Measurements from ENCODE around the gene EDC3. TPM values are rescaled to one million over a fixed set of nuclear protein-coding genes. Genes with fewer than 3 reads are reported as not detected.

The EDC3 gene
- total RNA-seq, 1 experiment from 2014 or later: 62.6 TPM

GRCh38 chr15:74631935-74632560 is 63.8 kb downstream of the EDC3 start:
- no TSS peak for BruUV-seq (replicated peaks)
- intact Hi-C loops (cut with micrococcal nuclease; ENCODE audit: unreplicated experiment): loop anchor here (2.0 kb wide), 1 partner anchor 257 kb away; no protein-coding TSS in a partner anchor
- H3K4me1 ChIP-seq (ENCODE audit: insufficient read depth, low read length, poor library complexity, severe bottlenecking): no peaks in the 10 kb centered on the region
- no peaks in the 10 kb centered on the region for H3K27me3 ChIP-seq (replicated peaks; ENCODE audit: insufficient read depth, low read depth, low read length, poor library complexity)
- ChIA-PET POLR2A (ENCODE audit: low non-redundant PET) (no interaction called here), CTCF (interaction anchor here (0.6 to 9.0 kb wide), 4 partner anchors 11 to 243 kb away, joined by 3 to 119 read pairs (median 6); no protein-coding TSS in a partner anchor)
- TF ChIP-seq EZH2 (IDR thresholded peaks at IDR 0.05; ENCODE audit: borderline replicate concordance, low read depth, low read length, poor library complexity, severe bottlenecking): no peak
- TF ChIP-seq, protein P1, sequence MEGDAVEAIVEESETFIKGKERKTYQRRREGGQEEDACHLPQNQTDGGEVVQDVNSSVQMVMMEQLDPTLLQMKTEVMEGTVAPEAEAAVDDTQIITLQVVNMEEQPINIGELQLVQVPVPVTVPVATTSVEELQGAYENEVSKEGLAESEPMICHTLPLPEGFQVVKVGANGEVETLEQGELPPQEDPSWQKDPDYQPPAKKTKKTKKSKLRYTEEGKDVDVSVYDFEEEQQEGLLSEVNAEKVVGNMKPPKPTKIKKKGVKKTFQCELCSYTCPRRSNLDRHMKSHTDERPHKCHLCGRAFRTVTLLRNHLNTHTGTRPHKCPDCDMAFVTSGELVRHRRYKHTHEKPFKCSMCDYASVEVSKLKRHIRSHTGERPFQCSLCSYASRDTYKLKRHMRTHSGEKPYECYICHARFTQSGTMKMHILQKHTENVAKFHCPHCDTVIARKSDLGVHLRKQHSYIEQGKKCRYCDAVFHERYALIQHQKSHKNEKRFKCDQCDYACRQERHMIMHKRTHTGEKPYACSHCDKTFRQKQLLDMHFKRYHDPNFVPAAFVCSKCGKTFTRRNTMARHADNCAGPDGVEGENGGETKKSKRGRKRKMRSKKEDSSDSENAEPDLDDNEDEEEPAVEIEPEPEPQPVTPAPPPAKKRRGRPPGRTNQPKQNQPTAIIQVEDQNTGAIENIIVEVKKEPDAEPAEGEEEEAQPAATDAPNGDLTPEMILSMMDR (conservative IDR thresholded peaks at IDR 0.05; ENCODE audit: low read depth, low read length): peak; percentile 94
- no peaks in the 10 kb centered on the region for H3K9me3 ChIP-seq (ENCODE audit: low read depth, low read length, poor library complexity, severe bottlenecking)
- H3K36me3 ChIP-seq (ENCODE audit: insufficient read depth, low read length, poor library complexity, severe bottlenecking): peaks cover 83% of the 10 kb centered on the region
- no peak overlapping the region for H3K27ac ChIP-seq (ENCODE audit: low read depth, low read length, poor library complexity, severe bottlenecking)
- DNase-seq (ENCODE audit: low spot score): peak; percentile 55
- no peak overlapping the region for H3K4me3 ChIP-seq (ENCODE audit: low read depth, low read length, poor library complexity, severe bottlenecking)

GRCh38 chr15:74631408-74631807 is 64.4 kb downstream of the EDC3 start:
- no peaks in the 10 kb centered on the region for H3K9me3 ChIP-seq (ENCODE audit: low read depth, low read length, poor library complexity, severe bottlenecking)
- ChIA-PET POLR2A (ENCODE audit: low non-redundant PET) (no interaction called here), CTCF (interaction anchor here (0.6 to 9.0 kb wide), 4 partner anchors 11 to 243 kb away, joined by 3 to 119 read pairs (median 6); no protein-coding TSS in a partner anchor)
- no peaks in the 10 kb centered on the region for H3K4me1 ChIP-seq (ENCODE audit: insufficient read depth, low read length, poor library complexity, severe bottlenecking)
- no peak for TF ChIP-seq EZH2 (IDR thresholded peaks at IDR 0.05; ENCODE audit: borderline replicate concordance, low read depth, low read length, poor library complexity, severe bottlenecking)
- peak overlapping the region; percentile 16 for H3K27ac ChIP-seq (ENCODE audit: low read depth, low read length, poor library complexity, severe bottlenecking)
- peaks cover 82% of the 10 kb centered on the region for H3K36me3 ChIP-seq (ENCODE audit: insufficient read depth, low read length, poor library complexity, severe bottlenecking)
- H3K27me3 ChIP-seq (replicated peaks; ENCODE audit: insufficient read depth, low read depth, low read length, poor library complexity): no peaks in the 10 kb centered on the region
- BruUV-seq (replicated peaks): no TSS peak
- no peak overlapping the region for H3K4me3 ChIP-seq (ENCODE audit: low read depth, low read length, poor library complexity, severe bottlenecking)
- intact Hi-C loops (cut with micrococcal nuclease; ENCODE audit: unreplicated experiment): no loop called here
- no peak for DNase-seq (ENCODE audit: low spot score)

GRCh38 chr15:74631087-74631385 is 64.8 kb downstream of the EDC3 start:
- ChIA-PET CTCF (interaction anchor here (0.9 to 9.0 kb wide), 2 partner anchors 139 to 157 kb away, joined by 3 to 119 read pairs; no protein-coding TSS in a partner anchor), POLR2A (ENCODE audit: low non-redundant PET) (no interaction called here)
- no peak for TF ChIP-seq EZH2 (IDR thresholded peaks at IDR 0.05; ENCODE audit: borderline replicate concordance, low read depth, low read length, poor library complexity, severe bottlenecking)
- TF ChIP-seq, protein P1 (conservative IDR thresholded peaks at IDR 0.05; ENCODE audit: low read depth, low read length): no peak
- no peak for DNase-seq (ENCODE audit: low spot score)
- no peaks in the 10 kb centered on the region for H3K4me1 ChIP-seq (ENCODE audit: insufficient read depth, low read length, poor library complexity, severe bottlenecking)
- no peaks in the 10 kb centered on the region for H3K27me3 ChIP-seq (replicated peaks; ENCODE audit: insufficient read depth, low read depth, low read length, poor library complexity)
- H3K36me3 ChIP-seq (ENCODE audit: insufficient read depth, low read length, poor library complexity, severe bottlenecking): peaks cover 83% of the 10 kb centered on the region
- no peak overlapping the region for H3K4me3 ChIP-seq (ENCODE audit: low read depth, low read length, poor library complexity, severe bottlenecking)
- H3K27ac ChIP-seq (ENCODE audit: low read depth, low read length, poor library complexity, severe bottlenecking): peak overlapping the region; percentile 16
- H3K9me3 ChIP-seq (ENCODE audit: low read depth, low read length, poor library complexity, severe bottlenecking): no peaks in the 10 kb centered on the region
- BruUV-seq (replicated peaks): no TSS peak
- intact Hi-C loops (cut with micrococcal nuclease; ENCODE audit: unreplicated experiment): no loop called here

All from A673 (cell line).